GM10248 (cell line): ENCODE data around the gene KRT9.

Experiments
- CTCF ChIA-PET: fragments of 300-600 bp; sonication (Branson Sonifier 250); formaldehyde crosslinking; extraction: SDS; loops from one replicate; lab custom pipeline; 2021; ENCODE audit warnings: antibody characterized with exemption; lab: Yijun Ruan, JAX
- POLR2A ChIA-PET: fragments of 350-650 bp; sonication (Branson Sonifier 250); formaldehyde crosslinking; extraction: SDS; loops from one replicate; lab custom pipeline; 2020; ENCODE audit warnings: antibody characterized with exemption; lab: Yijun Ruan, JAX
- DNase-seq: peaks from one replicate; pipeline ENCODE4 v3.0.0; 2012; ENCODE audit errors: extremely low spot score
- CTCF ChIP-seq: IDR thresholded peaks from 2 replicates; pipeline ENCODE4 v1.5.1; 2012; ENCODE audit warnings: mild to moderate bottlenecking, low read depth; ENCODE audit errors: extremely low read depth, missing control alignments, control extremely low read depth

Gene KRT9

GRCh38 chr17:41527063-41528023 is 44.5 kb downstream of the KRT9 start:
- DNase-seq: no peak
- ChIA-PET POLR2A (no interaction called here), CTCF (interaction anchor here (3.8 kb wide), 1 partner anchor 21 kb away, joined by 16 read pairs; no protein-coding TSS in a partner anchor)
- no peak for TF ChIP-seq CTCF

- TF ChIP-seq CTCF: no peak
- no peak for DNase-seq
- ChIA-PET POLR2A (no interaction called here), CTCF (interaction anchor here (2.2 kb wide), 1 partner anchor 25 kb away, joined by 8 read pairs; no protein-coding TSS in a partner anchor)
Measured at GRCh38 chr17:41524261-41524660, 47.6 kb downstream of the KRT9 start.

- CTCF ChIA-PET: interaction anchor here (2.2 kb wide), 1 partner anchor 26 kb away, joined by 8 read pairs; no protein-coding TSS in a partner anchor
- DNase-seq: no peak
- POLR2A ChIA-PET: no interaction called here
- TF ChIP-seq CTCF: no peak
Measured at GRCh38 chr17:41523787-41524186, 48.1 kb downstream of the KRT9 start.

GRCh38 chr17:41523225-41523593 is 48.6 kb downstream of the KRT9 start:
- POLR2A ChIA-PET: no interaction called here
- no peak for TF ChIP-seq CTCF
- DNase-seq: no peak
- CTCF ChIA-PET: no interaction called here

GRCh38 chr17:41522301-41523224 is 49.3 kb downstream of the KRT9 start:
- no peak for DNase-seq
- ChIA-PET CTCF (no interaction called here), POLR2A (no interaction called here)
- no peak for TF ChIP-seq CTCF
